GM12878 (cell line): ENCODE data around the gene MARCKSL1. TPM values are rescaled to one million over a fixed set of nuclear protein-coding genes. Genes with fewer than 3 reads are reported as not detected.

Source experiments
- ATAC-seq: fragments of 200-7000 bp; cut with Tn5 transposase; 3 replicates; pipeline ENCODE4 v1.9.1; 2020; ENCODE audit warnings: mild to moderate bottlenecking, moderate library complexity
- BruUV-seq: library from RNA; stranded (reverse); fragments of 400-500 nt; replicated peaks from 2 replicates; lab custom pipeline; 2021; lab: Mats Ljungman, UMichigan
- CTCF ChIA-PET: fragments of 300-600 bp; sonication (Branson Sonifier 250); formaldehyde crosslinking; extraction: SDS; loops from one replicate; lab custom pipeline; 2021; ENCODE audit warnings: inconsistent platforms; lab: Yijun Ruan, JAX
- POLR2A ChIA-PET: fragments of 350-600 bp; formaldehyde crosslinking; extraction: SDS; loops from one replicate; lab custom pipeline; 2021; ENCODE audit warnings: inconsistent platforms; lab: Charles Lee
- RAD21 ChIA-PET: fragments of 300-600 bp; sonication (Branson Sonifier 250); formaldehyde crosslinking; loops from one replicate; lab custom pipeline; 2023; ENCODE audit warnings: antibody characterized with exemption; ENCODE audit not compliant: unreplicated experiment; lab: Charles Lee
- SMC1A ChIA-PET: fragments of 300-600 bp; sonication (Branson Sonifier 250); formaldehyde crosslinking; loops from one replicate; lab custom pipeline; 2023; ENCODE audit not compliant: unreplicated experiment, uncharacterized antibody; lab: Charles Lee
- DNase-seq: peaks from one replicate; pipeline ENCODE4 v3.0.0-alpha.2; 2011; ENCODE audit warnings: low read depth, low spot score
- FAIRE-seq: peaks from 3 replicates; lab custom pipeline; 2011; peaks lifted over from hg19 to GRCh38; lab: Jason Lieb, UNC
- H2AFZ ChIP-seq: 2 replicates; pipeline ENCODE4 v1.6.0; 2011; ENCODE audit warnings: low read depth, low read length, control low read depth; ENCODE audit not compliant: control insufficient read depth
- H3K27ac ChIP-seq: 2 replicates; pipeline ENCODE4 v1.5.1; 2011; ENCODE audit warnings: control low read depth; ENCODE audit not compliant: control insufficient read depth, insufficient read depth
- H3K27me3 ChIP-seq, 2 experiments: replicated peaks in 1 of 2; 2 replicates each; pipeline versions ENCODE4 v1.6.0 to v1.6.1; 2011; ENCODE audit warnings: low read length in 1 of 2; ENCODE audit not compliant: control insufficient read depth in 2 of 2, insufficient read depth in 2 of 2
- H3K36me3 ChIP-seq, 2 experiments: 2 replicates each; pipeline ENCODE4 v1.5.1; 2011; ENCODE audit warnings: low read length in 1 of 2; ENCODE audit not compliant: control insufficient read depth in 2 of 2, insufficient read depth in 2 of 2
- H3K4me1 ChIP-seq: 2 replicates; pipeline ENCODE4 v1.6.1; 2011; ENCODE audit warnings: mild to moderate bottlenecking, low read length, moderate library complexity, mixed read lengths; ENCODE audit not compliant: control insufficient read depth, insufficient read depth
- H3K4me2 ChIP-seq: 2 replicates; pipeline ENCODE4 v1.6.0; 2011; ENCODE audit warnings: control low read depth; ENCODE audit not compliant: control insufficient read depth, insufficient read depth
- H3K4me3 ChIP-seq: fragments of 200-600 bp; sonication (generic); 2 replicates; pipeline ENCODE4 v1.5.1; 2016
- H3K79me2 ChIP-seq: 2 replicates; pipeline ENCODE4 v1.6.0; 2011; ENCODE audit warnings: low read length; ENCODE audit not compliant: control insufficient read depth, insufficient read depth
- H3K9ac ChIP-seq: 2 replicates; pipeline ENCODE4 v1.8.0; 2011; ENCODE audit warnings: low read length, control low read depth, mixed read lengths; ENCODE audit not compliant: control insufficient read depth, insufficient read depth
- H3K9me3 ChIP-seq: replicated peaks from 3 replicates; pipeline ENCODE4 v1.5.1; 2011; ENCODE audit warnings: mild to moderate bottlenecking, low read length; ENCODE audit not compliant: control insufficient read depth, insufficient read depth
- H4K20me1 ChIP-seq: 2 replicates; pipeline ENCODE4 v1.6.0; 2011; ENCODE audit not compliant: control insufficient read depth, insufficient read depth
- ATF7 ChIP-seq: fragments of 450-650 bp; IDR thresholded peaks from 2 replicates; pipeline ENCODE4 v1.6.1; 2016; ENCODE audit warnings: low read depth, mild to moderate bottlenecking
- BMI1 ChIP-seq: fragments of 450-650 bp; IDR thresholded peaks from 2 replicates; pipeline ENCODE4 v1.6.1; 2016; ENCODE audit warnings: mild to moderate bottlenecking, moderate library complexity, borderline replicate concordance
- CBX3 ChIP-seq: fragments of 200-600 bp; sonication (generic); IDR thresholded peaks from 2 replicates; pipeline ENCODE4 v1.6.1; 2016; ENCODE audit warnings: low read depth, borderline replicate concordance
- CHD4 ChIP-seq: fragments of 200-600 bp; sonication (generic); IDR thresholded peaks from 2 replicates; pipeline ENCODE4 v1.6.1; 2016; ENCODE audit warnings: mild to moderate bottlenecking
- CREB1 ChIP-seq: IDR thresholded peaks from 2 replicates; pipeline ENCODE4 v1.6.1; 2012; ENCODE audit warnings: low read depth, mild to moderate bottlenecking, inconsistent platforms
- EZH2 ChIP-seq: IDR thresholded peaks from 2 replicates; pipeline ENCODE4 v1.6.1; 2012; ENCODE audit warnings: low read depth, mild to moderate bottlenecking, control low read depth, inconsistent platforms, low read length, borderline replicate concordance; ENCODE audit not compliant: control insufficient read depth
- HDGF ChIP-seq: fragments of 450-650 bp; IDR thresholded peaks from 2 replicates; pipeline ENCODE4 v1.6.1; 2016; ENCODE audit warnings: antibody characterized with exemption
- MTA2 ChIP-seq: fragments of 450-650 bp; IDR thresholded peaks from 2 replicates; pipeline ENCODE4 v1.6.1; 2016; ENCODE audit warnings: low read depth, mild to moderate bottlenecking, moderate library complexity
- SMAD5 ChIP-seq: IDR thresholded peaks from 2 replicates; pipeline ENCODE4 v1.6.1; 2016; ENCODE audit warnings: antibody characterized with exemption, low read depth
- SP1 ChIP-seq: IDR thresholded peaks from one replicate; pipeline ENCODE4 v1.6.1; 2011; ENCODE audit warnings: low read depth, low read length
- TCF7 ChIP-seq: IDR thresholded peaks from 2 replicates; pipeline ENCODE4 v1.6.1; 2014; ENCODE audit warnings: antibody characterized with exemption, borderline replicate concordance
- ZNF274 ChIP-seq: IDR thresholded peaks from one replicate; pipeline ENCODE4 v1.8.0; 2011; ENCODE audit not compliant: insufficient read length, insufficient read depth
- WGBS: methylation state at CpG from one replicate; pipeline ENCODE4 v1.1.6; 2016; ENCODE audit warnings: low lambda C conversion rate; ENCODE audit not compliant: insufficient replicate concordance, insufficient coverage; ENCODE audit errors: missing lambda C conversion rate; 5-methylcytosine and 5-hydroxymethylcytosine counted together
- in situ Hi-C: fragments of 300-500 bp; cut with MboI; formaldehyde crosslinking; loops from 9 replicates; pipeline ENCODE4 v1.14.3; 2018; ENCODE audit warnings: mixed read lengths
- intact Hi-C: fragments of 100-400 bp; cut with micrococcal nuclease; formaldehyde crosslinking; loops from one replicate; pipeline ENCODE4 v1.14.2; 2022; ENCODE audit not compliant: unreplicated experiment
- polyA plus RNA-seq, 11 experiments: library from polyadenylated mRNA; depleted of rRNA in 4 of 11; unstranded in 6 of 11; stranded (reverse) in 5 of 11; fragments of >200 nt; fragmentation: Nextera tagmentation in 4 of 11; fragmentation: Illumina TruSeq in 1 of 11; extraction: Ambion mirVana in 4 of 11; extraction: Trizol in 1 of 11; gene quantifications; 1 replicate in 1 of 11; 2 replicates in 10 of 11; pipeline versions ENCODE4 v1.2.1 to v1.2.3, GENCODE V29; 2011 to 2016; ENCODE audit warnings: inconsistent platforms in 2 of 11, missing spikeins in 2 of 11, low read depth in 1 of 11
- total RNA-seq, 4 experiments: library from RNA; depleted of rRNA in 3 of 4; stranded (reverse); fragments of >200 nt in 3 of 4; fragmentation: Illumina TruSeq in 1 of 4; extraction: Trizol in 1 of 4; gene quantifications; 2 replicates each; pipeline versions ENCODE4 v1.2.1 to v1.2.3, GENCODE V29; 2013 to 2021
- TF ChIP-seq, protein P1 (sequence below): fragments of 450-650 bp; IDR thresholded peaks from 2 replicates; pipeline ENCODE4 v1.6.1; 2017; ENCODE audit warnings: antibody characterized with exemption, mild to moderate bottlenecking, moderate library complexity
- TF ChIP-seq, protein P2 (sequence below): fragments of 450-650 bp; IDR thresholded peaks from 2 replicates; pipeline ENCODE4 v1.6.1; 2017; ENCODE audit warnings: mild to moderate bottlenecking, moderate library complexity
- TF ChIP-seq, protein P3 (sequence below): fragments of 450-650 bp; formaldehyde crosslinking; IDR thresholded peaks from 2 replicates; pipeline ENCODE4 v1.4.0; 2022; ENCODE audit warnings: mild to moderate bottlenecking, moderate library complexity

The MARCKSL1 gene
- total and polyA plus RNA-seq, 10 of the 15 experiments (the other 5 are each of a cell fraction or from before 2014, with no cell fraction given): 14.5 to 225 (median 158) TPM

DNA sequence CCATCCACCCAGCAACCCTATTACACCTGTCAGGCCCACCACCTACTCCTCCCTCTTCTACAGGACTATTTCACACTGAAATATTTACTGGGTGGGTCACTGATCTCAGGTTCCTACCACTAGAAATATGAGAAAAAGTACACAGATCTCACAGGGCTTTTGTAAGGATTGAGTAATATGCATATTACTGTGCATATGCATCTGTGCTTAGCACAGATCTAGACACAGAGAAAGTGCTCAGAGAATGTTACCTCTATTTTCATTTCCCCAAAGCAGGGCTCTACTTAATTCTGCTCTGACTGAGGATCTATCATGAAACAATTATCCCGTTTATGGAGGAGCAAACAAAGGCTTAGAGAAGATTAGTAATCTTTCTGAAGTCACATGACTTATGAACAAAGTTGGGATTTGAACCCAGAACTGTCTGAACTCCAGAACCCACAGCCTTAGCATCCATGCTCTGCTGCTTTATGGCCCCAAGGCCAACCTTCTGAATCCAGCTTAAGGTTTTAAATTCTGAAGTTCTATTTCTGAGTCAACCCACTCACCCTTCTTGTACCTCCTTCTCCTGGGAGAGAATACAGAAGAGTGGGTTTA, 38.1 kb upstream of the MARCKSL1 start:
- POLR2A ChIA-PET: no interaction called here
- BruUV-seq: TSS peak; percentile 30
- Histone ChIP-seq H3K4me2 (no peak overlapping the region), H3K36me3 (peaks cover 14 to 15% of the 10 kb centered on the region in 2 experiments), H3K79me2 (no peaks in the 10 kb centered on the region), H3K27ac (no peak overlapping the region), H3K9ac (no peak overlapping the region), H3K27me3 (no peaks in the 10 kb centered on the region), H4K20me1 (no peaks in the 10 kb centered on the region), H3K9me3 (no peaks in the 10 kb centered on the region), H2AFZ (no peak overlapping the region), H3K4me3 (no peak overlapping the region), H3K4me1 (peaks cover 10% of the 10 kb centered on the region)
- DNase-seq (no peak), ATAC-seq (no peak), FAIRE-seq (no peak)
- SMC1A ChIA-PET: no interaction called here
- in situ Hi-C loops (no loop called here), intact Hi-C loops (loop anchor here (2.0 kb wide), 1 partner anchor 39 kb away; no protein-coding TSS in a partner anchor)
- CTCF ChIA-PET: no interaction called here
- 0% methylated on average over 1 of the region's 1 CpG for WGBS
- RAD21 ChIA-PET: interaction anchor here (1.2 kb wide), 1 partner anchor 20 kb away, joined by 3 read pairs; the partner anchor contains the start of gene BSDC1
- TF ChIP-seq CHD4 (no peak), EZH2 (no peak), BMI1 (no peak), MTA2 (no peak), SP1 (no peak), ZNF274 (no peak), CBX3 (no peak), SMAD5 (no peak), ATF7 (no peak), TCF7 (no peak), CREB1 (no peak), HDGF (no peak)
- TF ChIP-seq, protein P1, sequence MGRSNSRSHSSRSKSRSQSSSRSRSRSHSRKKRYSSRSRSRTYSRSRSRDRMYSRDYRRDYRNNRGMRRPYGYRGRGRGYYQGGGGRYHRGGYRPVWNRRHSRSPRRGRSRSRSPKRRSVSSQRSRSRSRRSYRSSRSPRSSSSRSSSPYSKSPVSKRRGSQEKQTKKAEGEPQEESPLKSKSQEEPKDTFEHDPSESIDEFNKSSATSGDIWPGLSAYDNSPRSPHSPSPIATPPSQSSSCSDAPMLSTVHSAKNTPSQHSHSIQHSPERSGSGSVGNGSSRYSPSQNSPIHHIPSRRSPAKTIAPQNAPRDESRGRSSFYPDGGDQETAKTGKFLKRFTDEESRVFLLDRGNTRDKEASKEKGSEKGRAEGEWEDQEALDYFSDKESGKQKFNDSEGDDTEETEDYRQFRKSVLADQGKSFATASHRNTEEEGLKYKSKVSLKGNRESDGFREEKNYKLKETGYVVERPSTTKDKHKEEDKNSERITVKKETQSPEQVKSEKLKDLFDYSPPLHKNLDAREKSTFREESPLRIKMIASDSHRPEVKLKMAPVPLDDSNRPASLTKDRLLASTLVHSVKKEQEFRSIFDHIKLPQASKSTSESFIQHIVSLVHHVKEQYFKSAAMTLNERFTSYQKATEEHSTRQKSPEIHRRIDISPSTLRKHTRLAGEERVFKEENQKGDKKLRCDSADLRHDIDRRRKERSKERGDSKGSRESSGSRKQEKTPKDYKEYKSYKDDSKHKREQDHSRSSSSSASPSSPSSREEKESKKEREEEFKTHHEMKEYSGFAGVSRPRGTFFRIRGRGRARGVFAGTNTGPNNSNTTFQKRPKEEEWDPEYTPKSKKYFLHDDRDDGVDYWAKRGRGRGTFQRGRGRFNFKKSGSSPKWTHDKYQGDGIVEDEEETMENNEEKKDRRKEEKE: no peak
- TF ChIP-seq, protein P2, sequence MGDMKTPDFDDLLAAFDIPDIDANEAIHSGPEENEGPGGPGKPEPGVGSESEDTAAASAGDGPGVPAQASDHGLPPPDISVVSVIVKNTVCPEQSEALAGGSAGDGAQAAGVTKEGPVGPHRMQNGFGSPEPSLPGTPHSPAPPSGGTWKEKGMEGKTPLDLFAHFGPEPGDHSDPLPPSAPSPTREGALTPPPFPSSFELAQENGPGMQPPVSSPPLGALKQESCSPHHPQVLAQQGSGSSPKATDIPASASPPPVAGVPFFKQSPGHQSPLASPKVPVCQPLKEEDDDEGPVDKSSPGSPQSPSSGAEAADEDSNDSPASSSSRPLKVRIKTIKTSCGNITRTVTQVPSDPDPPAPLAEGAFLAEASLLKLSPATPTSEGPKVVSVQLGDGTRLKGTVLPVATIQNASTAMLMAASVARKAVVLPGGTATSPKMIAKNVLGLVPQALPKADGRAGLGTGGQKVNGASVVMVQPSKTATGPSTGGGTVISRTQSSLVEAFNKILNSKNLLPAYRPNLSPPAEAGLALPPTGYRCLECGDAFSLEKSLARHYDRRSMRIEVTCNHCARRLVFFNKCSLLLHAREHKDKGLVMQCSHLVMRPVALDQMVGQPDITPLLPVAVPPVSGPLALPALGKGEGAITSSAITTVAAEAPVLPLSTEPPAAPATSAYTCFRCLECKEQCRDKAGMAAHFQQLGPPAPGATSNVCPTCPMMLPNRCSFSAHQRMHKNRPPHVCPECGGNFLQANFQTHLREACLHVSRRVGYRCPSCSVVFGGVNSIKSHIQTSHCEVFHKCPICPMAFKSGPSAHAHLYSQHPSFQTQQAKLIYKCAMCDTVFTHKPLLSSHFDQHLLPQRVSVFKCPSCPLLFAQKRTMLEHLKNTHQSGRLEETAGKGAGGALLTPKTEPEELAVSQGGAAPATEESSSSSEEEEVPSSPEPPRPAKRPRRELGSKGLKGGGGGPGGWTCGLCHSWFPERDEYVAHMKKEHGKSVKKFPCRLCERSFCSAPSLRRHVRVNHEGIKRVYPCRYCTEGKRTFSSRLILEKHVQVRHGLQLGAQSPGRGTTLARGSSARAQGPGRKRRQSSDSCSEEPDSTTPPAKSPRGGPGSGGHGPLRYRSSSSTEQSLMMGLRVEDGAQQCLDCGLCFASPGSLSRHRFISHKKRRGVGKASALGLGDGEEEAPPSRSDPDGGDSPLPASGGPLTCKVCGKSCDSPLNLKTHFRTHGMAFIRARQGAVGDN: no peak
- TF ChIP-seq, protein P3, sequence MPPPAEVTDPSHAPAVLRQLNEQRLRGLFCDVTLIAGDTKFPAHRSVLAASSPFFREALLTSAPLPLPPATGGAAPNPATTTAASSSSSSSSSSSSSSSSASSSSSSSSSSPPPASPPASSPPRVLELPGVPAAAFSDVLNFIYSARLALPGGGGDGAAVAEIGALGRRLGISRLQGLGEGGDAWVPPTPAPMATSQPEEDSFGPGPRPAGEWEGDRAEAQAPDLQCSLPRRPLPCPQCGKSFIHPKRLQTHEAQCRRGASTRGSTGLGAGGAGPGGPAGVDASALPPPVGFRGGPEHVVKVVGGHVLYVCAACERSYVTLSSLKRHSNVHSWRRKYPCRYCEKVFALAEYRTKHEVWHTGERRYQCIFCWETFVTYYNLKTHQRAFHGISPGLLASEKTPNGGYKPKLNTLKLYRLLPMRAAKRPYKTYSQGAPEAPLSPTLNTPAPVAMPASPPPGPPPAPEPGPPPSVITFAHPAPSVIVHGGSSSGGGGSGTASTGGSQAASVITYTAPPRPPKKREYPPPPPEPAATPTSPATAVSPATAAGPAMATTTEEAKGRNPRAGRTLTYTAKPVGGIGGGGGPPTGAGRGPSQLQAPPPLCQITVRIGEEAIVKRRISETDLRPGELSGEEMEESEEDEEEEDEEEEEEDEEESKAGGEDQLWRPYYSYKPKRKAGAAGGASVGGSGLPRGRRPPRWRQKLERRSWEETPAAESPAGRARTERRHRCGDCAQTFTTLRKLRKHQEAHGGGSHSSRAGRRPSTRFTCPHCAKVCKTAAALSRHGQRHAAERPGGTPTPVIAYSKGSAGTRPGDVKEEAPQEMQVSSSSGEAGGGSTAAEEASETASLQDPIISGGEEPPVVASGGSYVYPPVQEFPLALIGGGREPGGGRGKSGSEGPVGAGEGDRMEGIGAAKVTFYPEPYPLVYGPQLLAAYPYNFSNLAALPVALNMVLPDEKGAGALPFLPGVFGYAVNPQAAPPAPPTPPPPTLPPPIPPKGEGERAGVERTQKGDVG: no peak
